ENCODE results near the gene SPARCL1.
A peak's percentile ranks its signal among the peaks of the same experiment; 100 is the strongest.

SPARCL1 gene

DNA sequence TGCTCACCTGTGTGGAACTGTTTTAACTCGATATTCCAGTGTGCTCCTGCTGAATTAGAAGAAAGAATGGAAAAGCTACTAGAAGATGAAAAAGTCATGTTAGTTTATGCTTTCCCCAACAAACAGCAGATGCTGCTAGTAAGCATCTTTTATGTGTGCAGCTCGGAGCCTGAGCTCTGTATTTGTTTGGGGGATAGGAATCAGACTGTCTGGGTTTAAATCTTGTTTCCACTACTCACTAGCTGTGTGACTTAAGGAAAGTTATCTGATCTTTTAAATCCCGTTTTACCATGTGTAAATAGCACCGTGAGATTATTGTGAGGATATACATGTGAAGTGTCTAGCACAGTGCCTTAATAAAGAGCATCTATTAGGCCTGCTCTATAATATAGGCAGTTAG, 24.0 kb upstream of the SPARCL1 start:
- no peak overlapping the region for H3K4me3 ChIP-seq (ENCODE audit: low read length)
- TF ChIP-seq, protein P1, sequence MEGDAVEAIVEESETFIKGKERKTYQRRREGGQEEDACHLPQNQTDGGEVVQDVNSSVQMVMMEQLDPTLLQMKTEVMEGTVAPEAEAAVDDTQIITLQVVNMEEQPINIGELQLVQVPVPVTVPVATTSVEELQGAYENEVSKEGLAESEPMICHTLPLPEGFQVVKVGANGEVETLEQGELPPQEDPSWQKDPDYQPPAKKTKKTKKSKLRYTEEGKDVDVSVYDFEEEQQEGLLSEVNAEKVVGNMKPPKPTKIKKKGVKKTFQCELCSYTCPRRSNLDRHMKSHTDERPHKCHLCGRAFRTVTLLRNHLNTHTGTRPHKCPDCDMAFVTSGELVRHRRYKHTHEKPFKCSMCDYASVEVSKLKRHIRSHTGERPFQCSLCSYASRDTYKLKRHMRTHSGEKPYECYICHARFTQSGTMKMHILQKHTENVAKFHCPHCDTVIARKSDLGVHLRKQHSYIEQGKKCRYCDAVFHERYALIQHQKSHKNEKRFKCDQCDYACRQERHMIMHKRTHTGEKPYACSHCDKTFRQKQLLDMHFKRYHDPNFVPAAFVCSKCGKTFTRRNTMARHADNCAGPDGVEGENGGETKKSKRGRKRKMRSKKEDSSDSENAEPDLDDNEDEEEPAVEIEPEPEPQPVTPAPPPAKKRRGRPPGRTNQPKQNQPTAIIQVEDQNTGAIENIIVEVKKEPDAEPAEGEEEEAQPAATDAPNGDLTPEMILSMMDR (conservative IDR thresholded peaks at IDR 0.05; ENCODE audit: low read depth, low read length) = no peak
- DNase-seq (ENCODE audit: low read depth) = no peak

DNA sequence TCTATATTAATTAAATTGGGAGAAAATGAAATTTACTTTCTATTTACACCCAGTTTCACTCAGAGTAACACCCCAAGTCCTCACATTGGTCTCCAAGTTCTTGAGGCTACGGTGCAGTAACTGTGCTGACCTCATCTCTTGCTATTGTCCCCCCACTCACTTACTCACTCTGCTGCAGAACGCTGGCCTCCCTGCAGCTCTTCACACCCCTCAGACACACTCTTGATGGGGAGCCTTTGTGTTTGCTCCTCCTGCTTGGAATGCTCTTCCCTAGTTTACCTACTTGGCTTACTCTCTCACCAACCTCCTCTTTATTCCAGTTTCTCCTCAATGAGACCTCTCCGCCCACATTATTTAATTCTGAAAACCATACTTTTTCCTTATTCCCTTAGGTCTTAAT, 22.2 kb upstream of the SPARCL1 start:
- DNase-seq (ENCODE audit: low read depth) = no peak
- H3K4me3 ChIP-seq (ENCODE audit: low read length) = no peak overlapping the region
- TF ChIP-seq, protein P1 (conservative IDR thresholded peaks at IDR 0.05; ENCODE audit: low read depth, low read length) = no peak

DNA sequence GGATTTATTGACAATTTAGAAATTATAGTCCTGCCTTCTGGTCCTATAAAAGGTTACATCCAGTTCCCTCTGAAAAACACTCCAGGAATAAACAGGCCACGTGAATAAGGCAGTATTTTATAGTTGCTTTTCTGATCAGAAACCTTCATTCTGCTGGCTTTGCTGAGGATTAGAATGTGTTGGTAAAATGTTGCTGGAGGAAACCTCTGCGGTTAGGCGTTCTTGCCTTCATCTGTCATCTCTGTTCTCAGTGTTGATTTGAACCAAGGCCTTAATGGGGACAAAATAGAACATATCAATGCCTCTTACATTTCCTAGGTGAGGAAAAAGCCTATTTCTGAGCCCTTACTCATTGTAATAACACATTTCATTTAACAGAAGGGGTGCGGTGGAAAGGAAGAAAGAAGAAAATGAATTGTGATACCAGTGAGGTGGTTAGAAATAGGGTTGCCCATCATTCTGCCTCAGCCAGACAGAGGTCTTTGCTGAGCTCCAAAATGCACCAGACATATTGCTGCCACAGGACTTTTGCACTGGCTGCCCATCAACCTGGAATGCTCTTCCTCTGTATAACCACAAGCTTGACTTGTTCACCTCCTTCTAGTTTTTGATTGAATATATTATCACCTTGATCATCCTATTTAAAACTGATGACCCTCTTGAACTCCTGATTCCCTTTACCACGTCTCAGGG, 18.0 kb upstream of the SPARCL1 start:
- TF ChIP-seq, protein P1 (conservative IDR thresholded peaks at IDR 0.05; ENCODE audit: low read depth, low read length) = no peak
- no peak overlapping the region for H3K4me3 ChIP-seq (ENCODE audit: low read length)
- no peak for DNase-seq (ENCODE audit: low read depth)

DNA sequence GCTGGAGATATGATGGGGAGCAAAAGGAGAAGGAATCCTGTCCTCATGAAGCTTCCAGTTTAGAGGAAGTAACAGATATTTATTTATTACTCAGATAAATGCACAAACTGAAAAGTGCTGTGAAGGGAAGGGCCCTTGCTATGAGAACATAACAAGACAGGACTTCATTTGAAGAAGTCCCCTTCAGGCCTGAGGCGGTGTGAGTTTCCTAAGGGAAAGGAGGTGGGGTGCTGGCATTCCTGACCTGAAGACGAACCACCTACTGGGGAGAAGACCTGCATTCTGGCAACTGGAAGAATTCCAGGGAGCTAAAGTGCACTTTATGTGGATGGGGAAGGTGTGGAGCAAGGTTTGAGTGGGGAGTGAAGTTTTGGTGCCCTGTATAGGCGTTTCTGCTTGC, 15.9 kb upstream of the SPARCL1 start:
- no peak overlapping the region for H3K4me3 ChIP-seq (ENCODE audit: low read length)
- TF ChIP-seq, protein P1 (conservative IDR thresholded peaks at IDR 0.05; ENCODE audit: low read depth, low read length) = no peak
- no peak for DNase-seq (ENCODE audit: low read depth)

DNA sequence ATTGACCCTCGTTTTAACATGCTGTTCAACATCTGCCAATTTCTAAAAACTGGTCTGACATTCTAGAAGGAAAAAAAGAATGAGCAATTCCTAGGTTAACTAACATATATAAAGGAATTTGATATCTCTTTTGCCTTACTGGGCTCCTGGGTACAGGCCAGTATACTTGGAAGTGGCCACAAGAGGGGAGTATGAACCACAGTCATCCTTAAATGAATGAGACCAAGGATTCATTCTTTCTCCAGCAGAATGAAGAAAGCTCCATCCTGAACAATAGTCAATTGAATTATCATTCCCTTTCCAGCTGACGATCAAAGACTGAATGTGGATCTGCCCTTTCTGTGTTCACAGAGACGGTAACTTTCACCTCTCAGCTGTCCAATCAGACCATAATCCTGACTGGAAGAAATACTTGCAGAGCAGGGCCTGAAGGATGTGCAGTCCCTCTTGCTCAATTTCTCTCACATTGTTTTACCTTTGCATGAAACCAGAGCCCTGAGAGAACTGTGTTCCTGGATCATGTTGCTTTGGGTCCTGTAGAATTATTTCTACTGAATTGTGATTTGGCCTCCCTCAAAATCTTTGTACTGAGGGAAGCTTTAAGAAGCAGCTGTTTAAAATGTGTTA, 14.8 kb upstream of the SPARCL1 start:
- no peak overlapping the region for H3K4me3 ChIP-seq (ENCODE audit: low read length)
- TF ChIP-seq, protein P1 (conservative IDR thresholded peaks at IDR 0.05; ENCODE audit: low read depth, low read length) = peak; percentile 79
- DNase-seq (ENCODE audit: low read depth) = no peak

DNA sequence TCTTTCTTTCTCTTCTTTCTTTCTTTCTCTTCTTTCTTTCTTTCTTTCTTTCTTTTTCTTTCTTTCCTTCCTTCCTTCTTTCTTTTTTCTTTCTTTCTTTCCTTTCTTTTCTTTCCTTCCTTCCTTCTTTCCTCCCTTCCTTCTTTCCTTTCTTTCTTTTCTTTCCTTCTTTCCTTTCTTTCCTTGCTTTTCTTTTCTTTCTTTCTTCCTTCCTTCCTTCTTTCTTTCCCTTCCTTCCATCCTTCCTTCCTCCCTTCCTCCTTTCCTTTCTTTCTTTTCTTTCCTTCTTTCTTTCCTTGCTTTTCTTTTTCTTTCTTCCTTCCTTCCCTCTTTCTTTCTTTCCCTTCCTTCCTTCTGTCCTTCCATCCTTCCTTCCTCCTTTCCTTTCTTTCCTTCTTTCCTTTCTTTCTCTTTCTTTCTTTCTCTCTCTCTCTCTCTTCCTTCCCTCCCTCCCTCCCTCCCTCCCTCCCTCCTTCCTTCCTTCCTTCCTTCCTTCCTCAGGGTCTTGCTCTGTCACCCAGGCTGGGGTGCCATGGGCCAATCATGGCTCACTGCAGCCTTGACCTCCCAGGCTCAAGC, 13.6 kb upstream of the SPARCL1 start:
- H3K4me3 ChIP-seq (ENCODE audit: low read length) = no peak overlapping the region
- no peak for DNase-seq (ENCODE audit: low read depth)
- TF ChIP-seq, protein P1 (conservative IDR thresholded peaks at IDR 0.05; ENCODE audit: low read depth, low read length) = no peak

Measured in retinal pigment epithelial cell (primary cell).